GM21423 (cell line): ENCODE data around the gene LAMA2.
A peak's percentile ranks its signal among the peaks of the same experiment; 100 is the strongest.

ENCODE experiments used
- ATAC-seq: cut with Tn5 transposase; IDR thresholded peaks from one replicate; pipeline ENCODE4 v1.9.1; 2021; ENCODE audit warnings: mild to moderate bottlenecking, moderate library complexity; ENCODE audit not compliant: unreplicated experiment

The LAMA2 gene

DNA sequence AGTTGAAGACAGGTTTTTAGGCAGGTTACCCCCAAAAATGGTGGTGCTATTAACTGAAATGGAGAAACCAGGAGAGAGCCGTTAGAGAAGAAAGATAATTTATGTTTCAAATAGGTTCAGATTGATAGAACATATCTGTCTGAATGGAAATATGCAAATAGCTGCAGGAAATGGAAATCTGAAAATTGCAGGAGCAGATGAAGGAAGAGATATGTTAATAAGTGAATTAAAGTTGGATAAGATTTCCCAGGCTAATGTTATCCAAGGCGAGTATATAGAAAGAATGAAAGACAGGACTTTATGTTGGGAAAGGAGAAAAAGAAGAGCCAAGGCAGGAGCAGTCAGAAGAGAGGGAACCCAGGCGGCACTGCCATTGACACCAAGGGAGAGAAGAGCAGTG lies 461.4 kb downstream of the LAMA2 start:
- no peak for ATAC-seq

DNA sequence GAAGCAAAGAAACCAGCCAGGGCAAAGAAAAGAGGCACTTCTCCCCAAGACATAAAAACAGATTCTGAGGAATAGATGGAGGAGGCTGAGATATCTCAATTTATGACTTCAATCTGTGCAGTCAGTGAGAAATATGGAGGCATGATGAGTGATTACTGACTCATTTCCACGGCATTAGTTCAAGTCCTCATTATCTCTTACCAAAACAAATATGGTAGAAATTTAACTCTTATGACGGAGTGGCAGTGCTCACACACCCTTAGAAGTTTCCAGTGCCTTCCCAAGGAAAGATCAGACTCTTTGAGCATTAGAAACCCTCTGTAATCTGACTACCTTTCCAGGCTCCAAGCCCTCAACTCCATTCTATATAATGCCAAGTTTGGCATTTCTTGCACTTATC lies 463.0 kb downstream of the LAMA2 start:
- no peak for ATAC-seq

DNA sequence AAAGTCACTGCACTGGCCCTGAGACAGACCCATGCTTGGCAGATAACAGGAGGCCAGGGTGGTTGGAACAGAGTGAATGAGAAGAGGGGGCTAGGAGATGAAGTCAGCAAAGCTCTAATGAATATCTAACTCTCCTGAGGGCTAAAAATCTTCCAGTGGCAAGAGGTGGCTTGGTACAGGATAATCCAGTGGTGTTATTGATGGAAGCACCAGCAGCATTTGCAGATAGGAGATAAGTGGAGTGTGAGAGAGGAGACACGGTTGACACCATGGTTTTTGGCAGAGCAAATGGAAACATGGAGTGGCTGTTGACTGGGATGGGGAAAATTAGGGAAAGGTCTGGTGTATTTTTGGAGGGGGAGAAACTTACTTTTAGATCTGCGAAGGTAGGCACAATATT lies 464.0 kb downstream of the LAMA2 start:
- no peak for ATAC-seq

DNA sequence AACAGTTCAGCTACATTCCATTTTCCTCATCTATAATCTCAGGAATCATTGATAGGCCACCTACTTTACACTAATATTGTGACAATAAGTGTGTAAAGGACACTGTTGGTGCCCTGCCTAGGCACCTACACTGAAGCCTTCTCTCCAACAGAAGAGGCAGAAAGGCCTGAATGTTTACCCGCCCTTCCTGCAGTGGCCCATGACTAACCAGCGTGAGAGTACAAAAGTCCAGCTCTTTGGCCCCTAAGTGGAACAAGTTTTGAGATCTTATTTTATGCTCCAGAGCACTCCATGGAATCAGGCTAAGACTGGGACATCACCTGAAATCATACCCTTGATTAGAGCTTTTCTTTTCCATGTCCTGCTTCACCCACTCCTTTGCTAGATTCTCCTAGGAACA lies 467.3 kb downstream of the LAMA2 start:
- no peak for ATAC-seq

- no peak for ATAC-seq
Observed at GRCh38 chr6:129351807-129352206, 468.9 kb downstream of the LAMA2 start.

GRCh38 chr6:129353067-129353466 lies 470.1 kb downstream of the LAMA2 start:
- ATAC-seq = no peak

- no peak for ATAC-seq
Observed at GRCh38 chr6:129356129-129356528, 473.2 kb downstream of the LAMA2 start.

DNA sequence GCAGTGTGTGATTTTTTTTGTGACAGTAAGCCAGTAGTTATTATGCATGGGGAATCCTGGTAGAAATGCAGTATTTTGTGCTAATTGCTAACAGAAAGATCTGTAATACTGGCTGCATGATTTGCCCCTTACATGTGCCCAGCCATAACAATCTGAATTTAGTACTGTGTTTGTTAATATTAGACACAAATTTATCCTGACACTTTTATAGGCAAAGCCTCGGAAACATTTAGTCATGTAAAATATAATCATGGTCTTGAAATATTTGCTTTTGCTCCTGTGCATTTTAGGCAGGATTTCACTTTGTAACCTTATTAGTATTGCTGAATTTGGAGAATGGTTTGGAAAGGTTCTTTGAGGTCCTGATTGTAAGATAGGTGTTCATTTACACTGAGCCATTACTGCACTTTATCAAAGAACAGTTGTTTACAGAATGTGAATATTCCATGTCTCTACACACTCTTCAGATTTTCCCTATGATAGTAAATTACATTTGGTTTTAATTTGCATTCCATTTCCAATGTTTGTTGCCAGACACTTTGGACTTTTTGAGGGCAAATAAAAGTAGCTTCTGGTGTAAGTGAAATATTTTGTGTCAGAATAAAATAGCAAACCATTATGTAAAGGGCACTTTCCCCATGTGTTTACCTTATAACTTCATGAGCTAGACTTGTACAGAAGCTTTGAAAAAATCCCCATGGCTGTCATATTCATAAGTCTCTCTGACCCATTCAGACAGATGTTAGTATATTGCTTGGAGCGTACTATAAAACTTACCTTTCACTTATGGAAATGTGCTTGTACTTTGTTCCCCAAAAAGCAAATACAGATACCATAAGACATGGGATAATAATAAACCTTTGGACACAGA lies 477.1 kb downstream of the LAMA2 start:
- no peak for ATAC-seq

GRCh38 chr6:129360682-129360955 lies 477.7 kb downstream of the LAMA2 start:
- no peak for ATAC-seq

DNA sequence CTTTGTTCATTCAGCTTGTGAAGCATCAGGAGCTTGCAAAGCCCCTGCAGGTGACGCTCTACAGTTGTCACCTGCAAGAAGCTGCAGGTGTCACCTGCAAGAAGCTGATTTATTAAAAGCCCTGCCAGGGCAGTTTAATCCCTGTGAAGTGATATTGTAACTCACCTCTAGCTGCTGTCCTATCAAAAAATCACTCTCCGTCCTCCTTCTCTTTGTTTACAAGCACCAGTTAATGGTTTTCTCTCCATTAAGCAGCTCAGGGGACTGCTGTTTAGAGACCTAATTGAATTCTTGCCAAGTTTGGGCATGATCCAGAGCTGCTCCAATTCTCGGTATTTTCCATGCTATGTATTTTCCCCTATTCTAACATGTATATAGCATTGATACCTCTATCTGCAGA lies 481.1 kb downstream of the LAMA2 start:
- ATAC-seq = no peak

GRCh38 chr6:129364767-129365166 lies 481.8 kb downstream of the LAMA2 start:
- ATAC-seq = no peak

DNA sequence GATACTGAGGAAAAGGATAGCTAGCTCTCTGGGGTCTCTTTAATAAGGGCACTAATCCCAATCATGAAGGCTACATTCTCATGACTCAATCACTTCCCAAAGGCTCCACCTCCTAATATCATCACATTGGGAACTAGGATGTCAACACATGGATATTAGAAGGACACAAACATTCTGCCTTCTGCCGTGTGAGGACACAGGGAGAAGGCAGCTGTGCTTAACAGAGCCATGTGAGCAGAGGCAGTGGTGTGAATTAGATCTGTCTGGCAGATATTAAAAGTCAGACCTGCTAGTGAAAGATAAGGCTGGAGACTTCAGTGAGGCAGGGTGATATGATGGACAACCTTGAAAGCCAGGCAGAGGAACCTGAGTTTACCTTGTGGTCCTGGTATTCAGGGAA lies 485.1 kb downstream of the LAMA2 start:
- no peak for ATAC-seq

GRCh38 chr6:129368970-129369369 lies 486.0 kb downstream of the LAMA2 start:
- no peak for ATAC-seq

GRCh38 chr6:129369737-129370136 lies 486.8 kb downstream of the LAMA2 start:
- no peak for ATAC-seq

GRCh38 chr6:129370268-129370916 lies 487.5 kb downstream of the LAMA2 start:
- peak; percentile 67 for ATAC-seq

- no peak for ATAC-seq
Observed at GRCh38 chr6:129381885-129382284, 498.9 kb downstream of the LAMA2 start.

- no peak for ATAC-seq
Observed at GRCh38 chr6:129382916-129383315, 500.0 kb downstream of the LAMA2 start.

GRCh38 chr6:129385117-129385516 lies 502.2 kb downstream of the LAMA2 start:
- no peak for ATAC-seq

DNA sequence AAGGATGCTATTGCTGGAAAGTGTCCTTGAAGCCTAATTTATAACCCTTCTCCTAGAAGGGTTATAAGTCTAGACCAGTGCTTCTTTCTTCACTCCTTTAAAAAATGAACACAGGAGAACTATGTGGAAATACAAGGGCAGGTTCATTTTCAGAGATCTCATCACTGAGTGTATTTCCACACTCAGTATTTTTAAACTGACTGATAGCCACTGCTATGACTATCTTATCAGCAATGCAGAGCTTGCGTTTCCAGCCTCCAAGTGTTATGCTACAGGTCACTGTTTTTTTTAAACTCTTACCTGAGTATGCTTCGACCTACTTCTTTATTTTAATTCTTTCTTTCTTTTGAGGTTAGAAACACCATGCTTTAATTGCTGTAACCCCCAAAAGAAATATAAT lies 508.0 kb downstream of the LAMA2 start:
- no peak for ATAC-seq

DNA sequence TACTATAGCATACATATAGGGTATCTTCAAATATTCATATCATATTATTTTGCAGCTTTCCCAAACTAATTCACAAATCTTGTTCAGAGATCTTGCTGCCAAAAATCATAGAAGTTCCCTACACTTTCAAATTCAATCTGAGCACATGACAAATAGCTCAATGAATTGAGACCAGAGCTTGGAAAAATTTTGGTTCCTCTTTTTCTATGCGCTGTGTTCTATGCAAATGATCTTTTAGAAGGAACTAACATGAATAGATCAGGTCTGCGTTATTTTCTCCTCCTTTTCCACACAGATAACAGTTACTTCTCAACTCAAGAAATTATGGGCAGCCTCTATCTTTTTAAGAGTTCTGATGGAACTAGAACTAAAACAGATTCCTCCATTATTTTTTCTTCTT lies 510.7 kb downstream of the LAMA2 start:
- ATAC-seq = no peak

- no peak for ATAC-seq
Observed at GRCh38 chr6:129398764-129399163, 515.8 kb downstream of the LAMA2 start.

GRCh38 chr6:129402244-129402643 lies 519.3 kb downstream of the LAMA2 start:
- no peak for ATAC-seq

GRCh38 chr6:129411092-129411491 lies 528.2 kb downstream of the LAMA2 start:
- no peak for ATAC-seq
